Measurements from ENCODE around the gene BLTP1. TPM values are rescaled to one million over a fixed set of nuclear protein-coding genes. Genes with fewer than 3 reads are reported as not detected.
A peak's percentile ranks its signal among the peaks of the same experiment; 100 is the strongest.

Gene BLTP1
- total RNA-seq, 1 donor from 2014 or later = 88.7 TPM

- Histone ChIP-seq H3K9ac (ENCODE audit: low read depth in 1 of 3, low read length in 3 of 3) (no peak overlapping the region), H3K4me3 (ENCODE audit: low read length in 3 of 3) (no peak overlapping the region), H3K36me3 (ENCODE audit: control insufficient read depth in 3 of 3, insufficient read depth in 3 of 3, low read length in 3 of 3) (no peaks in the 10 kb centered on the region), H3K4me1 (ENCODE audit: control insufficient read depth in 3 of 3, insufficient read depth in 3 of 3, low read length in 3 of 3) (no peaks in the 10 kb centered on the region), H3K27ac (ENCODE audit: low read depth, low read length) (no peak overlapping the region), H3K9me3 (ENCODE audit: control insufficient read depth in 3 of 3, low read length in 3 of 3) (no peaks in the 10 kb centered on the region), H3K27me3 (ENCODE audit: control insufficient read depth in 3 of 3, insufficient read depth in 3 of 3, low read length in 3 of 3) (no peaks in the 10 kb centered on the region)
These were observed 20.5 kb upstream of the BLTP1 start for GRCh38 chr4:122131562-122132157.

GRCh38 chr4:122132891-122133290 lies 19.2 kb upstream of the BLTP1 start:
- Histone ChIP-seq H3K4me3 (ENCODE audit: low read length in 3 of 3) (no peak overlapping the region), H3K9me3 (ENCODE audit: control insufficient read depth in 3 of 3, low read length in 3 of 3) (no peaks in the 10 kb centered on the region), H3K27ac (ENCODE audit: low read depth, low read length) (no peak overlapping the region), H3K9ac (ENCODE audit: low read depth in 1 of 3, low read length in 3 of 3) (no peak overlapping the region), H3K36me3 (ENCODE audit: control insufficient read depth in 3 of 3, insufficient read depth in 3 of 3, low read length in 3 of 3) (no peaks in the 10 kb centered on the region), H3K27me3 (ENCODE audit: control insufficient read depth in 3 of 3, insufficient read depth in 3 of 3, low read length in 3 of 3) (no peaks in the 10 kb centered on the region), H3K4me1 (ENCODE audit: control insufficient read depth in 3 of 3, insufficient read depth in 3 of 3, low read length in 3 of 3) (no peaks in the 10 kb centered on the region)

GRCh38 chr4:122139139-122139538 lies 13.0 kb upstream of the BLTP1 start:
- Histone ChIP-seq H3K4me1 (ENCODE audit: control insufficient read depth in 3 of 3, insufficient read depth in 3 of 3, low read length in 3 of 3) (no peaks in the 10 kb centered on the region), H3K27ac (ENCODE audit: low read depth, low read length) (no peak overlapping the region), H3K36me3 (ENCODE audit: control insufficient read depth in 3 of 3, insufficient read depth in 3 of 3, low read length in 3 of 3) (no peaks in the 10 kb centered on the region), H3K9me3 (ENCODE audit: control insufficient read depth in 3 of 3, low read length in 3 of 3) (no peaks in the 10 kb centered on the region), H3K4me3 (ENCODE audit: low read length in 3 of 3) (no peak overlapping the region), H3K9ac (ENCODE audit: low read depth in 1 of 3, low read length in 3 of 3) (no peak overlapping the region), H3K27me3 (ENCODE audit: control insufficient read depth in 3 of 3, insufficient read depth in 3 of 3, low read length in 3 of 3) (no peaks in the 10 kb centered on the region)

- no peak overlapping the region for H3K4me3 ChIP-seq (ENCODE audit: low read length in 3 of 3)
- no peaks in the 10 kb centered on the region for H3K9me3 ChIP-seq (ENCODE audit: control insufficient read depth in 3 of 3, low read length in 3 of 3)
- H3K27ac ChIP-seq (ENCODE audit: low read depth, low read length) = no peak overlapping the region
These were observed 11.3 kb upstream of the BLTP1 start for GRCh38 chr4:122140834-122141233.

GRCh38 chr4:122142687-122143086 lies 9.4 kb upstream of the BLTP1 start:
- Histone ChIP-seq H3K9me3 (ENCODE audit: control insufficient read depth in 3 of 3, low read length in 3 of 3) (no peaks in the 10 kb centered on the region), H3K27ac (ENCODE audit: low read depth, low read length) (no peak overlapping the region), H3K27me3 (ENCODE audit: control insufficient read depth in 3 of 3, insufficient read depth in 3 of 3, low read length in 3 of 3) (peaks cover 0 to 2% (median 0%) of the 10 kb centered on the region in 3 donors), H3K4me1 (ENCODE audit: control insufficient read depth in 3 of 3, insufficient read depth in 3 of 3, low read length in 3 of 3) (no peaks in the 10 kb centered on the region), H3K36me3 (ENCODE audit: control insufficient read depth in 3 of 3, insufficient read depth in 3 of 3, low read length in 3 of 3) (no peaks in the 10 kb centered on the region), H3K4me3 (ENCODE audit: low read length in 3 of 3) (no peak overlapping the region), H3K9ac (ENCODE audit: low read depth in 1 of 3, low read length in 3 of 3) (no peak overlapping the region)

More at GRCh38 chr4:122140834-122141233, 11.3 kb upstream of the BLTP1 start:
- H3K4me1 ChIP-seq (ENCODE audit: control insufficient read depth in 3 of 3, insufficient read depth in 3 of 3, low read length in 3 of 3) = no peaks in the 10 kb centered on the region
- no peaks in the 10 kb centered on the region for H3K36me3 ChIP-seq (ENCODE audit: control insufficient read depth in 3 of 3, insufficient read depth in 3 of 3, low read length in 3 of 3)
- peaks cover 0 to 2% (median 0%) of the 10 kb centered on the region in 3 donors for H3K27me3 ChIP-seq (ENCODE audit: control insufficient read depth in 3 of 3, insufficient read depth in 3 of 3, low read length in 3 of 3)
- H3K9ac ChIP-seq (ENCODE audit: low read depth in 1 of 3, low read length in 3 of 3) = no peak overlapping the region

- H3K27ac ChIP-seq (ENCODE audit: low read depth, low read length) = no peak overlapping the region
- no peaks in the 10 kb centered on the region for H3K9me3 ChIP-seq (ENCODE audit: control insufficient read depth in 3 of 3, low read length in 3 of 3)
- peaks cover 0 to 6% (median 4%) of the 10 kb centered on the region in 3 donors for H3K4me1 ChIP-seq (ENCODE audit: control insufficient read depth in 3 of 3, insufficient read depth in 3 of 3, low read length in 3 of 3)
- no peaks in the 10 kb centered on the region for H3K36me3 ChIP-seq (ENCODE audit: control insufficient read depth in 3 of 3, insufficient read depth in 3 of 3, low read length in 3 of 3)
- no peak overlapping the region for H3K4me3 ChIP-seq (ENCODE audit: low read length in 3 of 3)
- no peak overlapping the region for H3K9ac ChIP-seq (ENCODE audit: low read depth in 1 of 3, low read length in 3 of 3)
- peaks cover 0 to 2% (median 0%) of the 10 kb centered on the region in 3 donors for H3K27me3 ChIP-seq (ENCODE audit: control insufficient read depth in 3 of 3, insufficient read depth in 3 of 3, low read length in 3 of 3)
These were observed 5.5 kb upstream of the BLTP1 start for GRCh38 chr4:122146652-122147051.

GRCh38 chr4:122150931-122151330 lies 1.2 kb upstream of the BLTP1 start:
- peak overlapping the region in 2 of 3 donors; percentile 78 to 100 for H3K4me3 ChIP-seq (ENCODE audit: low read length in 3 of 3)

GRCh38 chr4:122152711-122153226 lies 638 bp downstream of the BLTP1 start:
- H3K27me3 ChIP-seq (ENCODE audit: control insufficient read depth in 3 of 3, insufficient read depth in 3 of 3, low read length in 3 of 3) = no peaks in the 10 kb centered on the region
- H3K4me3 ChIP-seq (ENCODE audit: low read length in 3 of 3) = peak overlapping the region; percentile 78 to 100 (median 78)
- peaks cover 4 to 10% (median 5%) of the 10 kb centered on the region in 3 donors for H3K36me3 ChIP-seq (ENCODE audit: control insufficient read depth in 3 of 3, insufficient read depth in 3 of 3, low read length in 3 of 3)
- peaks cover 7 to 14% (median 12%) of the 10 kb centered on the region in 3 donors for H3K4me1 ChIP-seq (ENCODE audit: control insufficient read depth in 3 of 3, insufficient read depth in 3 of 3, low read length in 3 of 3)
- H3K27ac ChIP-seq (ENCODE audit: low read depth, low read length) = peak overlapping the region; percentile 84
- no peaks in the 10 kb centered on the region for H3K9me3 ChIP-seq (ENCODE audit: control insufficient read depth in 3 of 3, low read length in 3 of 3)
- peak overlapping the region; percentile 92 to 93 (median 93) for H3K9ac ChIP-seq (ENCODE audit: low read depth in 1 of 3, low read length in 3 of 3)

More at GRCh38 chr4:122150931-122151330, 1.2 kb upstream of the BLTP1 start:
- H3K27ac ChIP-seq (ENCODE audit: low read depth, low read length) = no peak overlapping the region
- H3K9me3 ChIP-seq (ENCODE audit: control insufficient read depth in 3 of 3, low read length in 3 of 3) = no peaks in the 10 kb centered on the region
- H3K36me3 ChIP-seq (ENCODE audit: control insufficient read depth in 3 of 3, insufficient read depth in 3 of 3, low read length in 3 of 3) = peaks cover 0 to 2% (median 0%) of the 10 kb centered on the region in 3 donors
- H3K27me3 ChIP-seq (ENCODE audit: control insufficient read depth in 3 of 3, insufficient read depth in 3 of 3, low read length in 3 of 3) = no peaks in the 10 kb centered on the region
- peaks cover 7 to 14% (median 12%) of the 10 kb centered on the region in 3 donors for H3K4me1 ChIP-seq (ENCODE audit: control insufficient read depth in 3 of 3, insufficient read depth in 3 of 3, low read length in 3 of 3)
- no peak overlapping the region for H3K9ac ChIP-seq (ENCODE audit: low read depth in 1 of 3, low read length in 3 of 3)

- Histone ChIP-seq H3K36me3 (ENCODE audit: control insufficient read depth in 3 of 3, insufficient read depth in 3 of 3, low read length in 3 of 3) (peaks cover 4 to 13% (median 5%) of the 10 kb centered on the region in 3 donors), H3K27me3 (ENCODE audit: control insufficient read depth in 3 of 3, insufficient read depth in 3 of 3, low read length in 3 of 3) (no peaks in the 10 kb centered on the region), H3K4me1 (ENCODE audit: control insufficient read depth in 3 of 3, insufficient read depth in 3 of 3, low read length in 3 of 3) (peaks cover 6 to 7% (median 7%) of the 10 kb centered on the region in 3 donors), H3K9me3 (ENCODE audit: control insufficient read depth in 3 of 3, low read length in 3 of 3) (no peaks in the 10 kb centered on the region), H3K27ac (ENCODE audit: low read depth, low read length) (no peak overlapping the region), H3K9ac (ENCODE audit: low read depth in 1 of 3, low read length in 3 of 3) (no peak overlapping the region), H3K4me3 (ENCODE audit: low read length in 3 of 3) (no peak overlapping the region)
These were observed 4.7 kb downstream of the BLTP1 start for GRCh38 chr4:122156819-122157218.

- no peak overlapping the region for H3K27ac ChIP-seq (ENCODE audit: low read depth, low read length)
- peaks cover 0 to 3% (median 0%) of the 10 kb centered on the region in 3 donors for H3K4me1 ChIP-seq (ENCODE audit: control insufficient read depth in 3 of 3, insufficient read depth in 3 of 3, low read length in 3 of 3)
- peaks cover 0 to under 1% (median 0%) of the 10 kb centered on the region in 3 donors for H3K36me3 ChIP-seq (ENCODE audit: control insufficient read depth in 3 of 3, insufficient read depth in 3 of 3, low read length in 3 of 3)
- no peak overlapping the region for H3K4me3 ChIP-seq (ENCODE audit: low read length in 3 of 3)
- no peak overlapping the region for H3K9ac ChIP-seq (ENCODE audit: low read depth in 1 of 3, low read length in 3 of 3)
- no peaks in the 10 kb centered on the region for H3K27me3 ChIP-seq (ENCODE audit: control insufficient read depth in 3 of 3, insufficient read depth in 3 of 3, low read length in 3 of 3)
- no peaks in the 10 kb centered on the region for H3K9me3 ChIP-seq (ENCODE audit: control insufficient read depth in 3 of 3, low read length in 3 of 3)
These were observed 11.2 kb downstream of the BLTP1 start for GRCh38 chr4:122163301-122163700.
